HG03520 (cell line): Measurements from ENCODE around the gene TBK1.
"Not testable (repeated sequence)": the region's sequence is repeated elsewhere in the genome, so short reads cannot be mapped to it uniquely, and the experiment has no call there.

Experiments
- ATAC-seq: cut with Tn5 transposase; IDR thresholded peaks from one replicate; pipeline ENCODE4 v1.9.1; 2021; ENCODE audit warnings: mild to moderate bottlenecking, moderate library complexity; ENCODE audit not compliant: unreplicated experiment

TBK1 gene

DNA sequence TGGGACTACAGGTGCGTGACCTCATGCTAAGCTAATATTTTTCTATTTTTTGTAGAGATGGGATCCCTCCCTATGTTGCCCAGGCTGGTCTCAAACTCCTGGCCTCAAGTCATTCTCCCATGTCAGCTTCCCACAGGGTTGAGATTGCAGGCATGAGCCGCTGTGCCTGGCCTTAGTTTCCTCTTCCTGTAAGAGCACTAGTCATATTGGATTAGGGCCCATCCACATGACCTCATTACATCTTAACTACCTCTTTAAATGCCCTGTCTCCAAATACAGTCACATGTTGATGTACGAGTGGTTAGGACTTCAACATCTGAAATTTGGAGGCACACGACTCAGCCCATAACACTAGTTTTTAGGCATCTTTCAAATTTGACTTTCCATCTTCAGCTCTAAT is 86.2 kb downstream of the TBK1 start:
- no peak for ATAC-seq

DNA sequence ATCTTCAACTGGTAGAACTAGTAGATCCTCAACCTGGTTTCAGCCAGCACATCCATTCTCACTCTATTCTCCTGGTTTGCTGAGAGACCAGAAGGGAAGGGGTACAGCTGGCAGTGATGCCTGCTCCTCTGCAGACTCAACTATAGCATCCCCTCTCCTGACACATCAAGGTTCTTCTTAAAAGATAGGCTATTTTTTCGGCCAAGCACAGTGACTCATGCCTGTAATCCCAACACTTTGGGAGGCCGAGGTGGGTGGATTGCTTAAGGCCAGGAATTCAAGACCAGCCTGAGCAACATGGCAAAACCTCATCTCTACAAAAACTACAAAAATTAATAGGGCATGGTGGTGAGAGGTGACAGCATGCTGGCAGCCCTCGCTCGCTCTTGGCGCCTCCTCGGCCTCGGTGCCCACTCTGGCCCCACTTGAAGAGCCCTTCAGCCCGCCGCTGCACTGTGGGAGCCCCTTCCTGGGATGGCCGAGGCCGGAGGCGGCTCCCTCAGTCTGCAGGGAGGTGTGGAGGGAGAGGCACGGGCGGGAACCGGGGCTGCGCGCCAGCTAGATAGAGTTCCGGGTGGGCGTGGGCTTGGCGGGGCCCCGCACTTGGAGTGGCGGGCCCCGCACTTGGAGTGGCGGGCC is 90.6 kb downstream of the TBK1 start:
- not testable (repeated sequence) for ATAC-seq

DNA sequence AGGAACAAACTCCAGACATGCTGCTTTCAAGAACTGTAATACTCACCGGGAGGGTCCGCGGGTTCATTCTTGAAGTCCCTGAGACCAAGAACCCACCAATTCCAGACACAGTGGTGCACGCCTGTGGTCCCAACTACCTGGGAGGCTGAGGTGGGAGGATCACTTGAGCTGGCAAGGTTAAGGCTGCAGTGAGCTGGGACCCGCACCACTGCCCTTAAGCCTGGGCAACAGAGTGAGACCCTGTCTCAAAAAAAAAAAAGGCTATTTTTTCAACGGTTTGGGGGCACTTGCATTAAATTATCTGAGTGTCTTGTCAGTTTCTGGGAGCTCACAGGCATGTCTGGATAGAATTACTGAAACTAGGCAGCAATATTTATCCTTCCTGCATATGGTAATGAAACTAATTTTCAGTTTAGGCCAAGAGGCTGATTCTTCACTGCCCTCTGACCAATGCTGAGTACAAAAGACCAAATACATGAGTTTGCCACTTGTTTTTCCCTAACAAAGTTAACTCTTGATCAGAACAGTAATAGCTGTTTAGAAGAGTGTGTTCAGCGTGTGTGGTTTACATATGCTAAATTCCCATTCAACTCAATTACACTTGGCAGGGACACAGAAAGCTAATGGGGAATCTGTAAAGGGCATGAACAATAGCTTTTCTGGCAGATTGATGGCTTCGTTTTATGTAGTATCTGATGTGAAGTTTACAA is 92.6 kb downstream of the TBK1 start:
- ATAC-seq = no peak

DNA sequence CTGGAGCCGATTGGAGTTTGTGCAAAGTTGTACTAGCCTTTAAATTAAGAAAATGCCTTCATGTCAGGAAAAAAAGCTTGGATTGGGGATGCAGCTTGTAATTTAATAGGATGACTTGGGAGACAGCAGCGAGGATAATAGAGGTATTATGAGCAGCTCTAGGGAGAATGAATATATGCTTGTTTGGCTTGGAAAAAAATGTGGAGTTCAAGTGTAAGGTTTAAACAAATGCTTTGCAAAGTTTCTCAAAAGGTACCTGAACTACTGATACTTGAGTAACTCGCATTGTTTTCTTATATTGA is 93.1 kb downstream of the TBK1 start:
- no peak for ATAC-seq

DNA sequence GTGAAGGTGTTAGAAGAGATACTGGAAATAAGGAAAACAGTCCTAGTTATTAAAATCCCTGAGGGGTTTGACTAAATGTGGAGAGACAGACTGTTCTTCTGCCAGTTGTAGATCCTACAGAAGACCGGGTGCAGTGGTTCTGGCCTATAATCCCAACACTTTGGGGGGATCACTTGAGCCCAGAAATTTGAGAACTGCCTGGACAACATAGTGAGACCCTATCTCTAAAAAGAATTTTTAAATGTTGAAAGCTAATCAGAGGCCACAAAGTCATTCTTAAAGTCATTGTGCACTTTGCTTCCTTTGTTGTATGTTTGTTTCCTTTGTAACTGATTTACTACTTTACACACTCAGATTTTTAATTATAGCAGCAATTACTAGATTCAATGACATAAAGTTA is 97.2 kb downstream of the TBK1 start:
- no peak for ATAC-seq

DNA sequence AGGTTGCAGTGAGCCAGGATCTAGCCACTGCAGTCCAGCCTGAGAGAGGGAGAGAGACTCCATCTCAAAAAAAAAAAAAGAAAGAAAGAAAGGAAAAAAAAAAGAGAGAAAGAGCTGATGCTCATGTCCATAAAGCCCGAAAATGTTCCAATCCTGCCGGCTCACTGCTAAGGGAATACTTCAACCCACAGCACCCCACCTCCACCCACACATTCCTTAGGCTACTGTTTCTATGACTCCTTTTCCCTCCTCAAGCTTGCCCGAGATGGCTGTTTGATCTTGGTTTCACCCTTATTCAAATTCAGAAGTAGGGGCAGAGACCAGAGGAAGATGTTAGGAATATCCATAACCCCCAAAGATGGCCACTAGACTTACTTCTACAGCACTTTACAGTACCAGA is 98.8 kb downstream of the TBK1 start:
- no peak for ATAC-seq

DNA sequence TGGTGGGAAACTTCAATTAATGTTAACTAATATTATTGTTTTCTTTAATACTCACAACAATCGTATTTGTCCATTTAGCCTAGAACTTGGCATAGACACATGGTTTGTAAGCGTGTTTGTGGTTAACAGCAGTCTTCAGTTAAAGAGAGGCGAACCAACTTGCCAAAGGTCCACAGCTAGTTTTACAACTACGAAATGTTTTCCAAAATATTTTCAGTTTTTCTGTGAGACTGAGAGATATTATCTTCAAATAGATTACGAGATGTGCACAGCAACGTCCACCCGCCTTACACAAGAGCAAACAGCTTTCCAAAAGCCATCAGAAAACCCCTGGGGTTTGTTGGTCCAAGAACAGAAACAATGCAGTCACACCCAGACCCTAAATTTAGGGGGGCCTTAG is 99.8 kb downstream of the TBK1 start:
- ATAC-seq = no peak
